Measurements from ENCODE around the gene CNOT4. TPM values are rescaled to one million over a fixed set of nuclear protein-coding genes. Genes with fewer than 3 reads are reported as not detected.

Gene CNOT4
- total and polyA plus RNA-seq, 2 donors: 11.7 to 36.1 TPM

GRCh38 chr7:135348493-135348892, 161.4 kb downstream of the CNOT4 start:
- Histone ChIP-seq H3K27ac (ENCODE audit: low read depth) (no peak overlapping the region), H3K4me1 (ENCODE audit: insufficient read depth) (no peaks in the 10 kb centered on the region), H3K36me3 (ENCODE audit: insufficient read depth) (no peaks in the 10 kb centered on the region), H3K4me3 (ENCODE audit: low read depth, low read length) (no peak overlapping the region)
- no peak for DNase-seq (ENCODE audit: extremely low spot score)

- H3K27ac ChIP-seq (ENCODE audit: low read depth): no peak overlapping the region
- 71% methylated on average over 2 of the region's 2 CpGs for WGBS
Observed at GRCh38 chr7:135343361-135343760, 166.5 kb downstream of the CNOT4 start.

GRCh38 chr7:135342887-135343286, 167.0 kb downstream of the CNOT4 start:
- H3K27ac ChIP-seq (ENCODE audit: low read depth): no peak overlapping the region
- no peak for DNase-seq (ENCODE audit: extremely low spot score)
- WGBS: 52% methylated on average over 10 of the region's 10 CpGs
- no peaks in the 10 kb centered on the region for H3K36me3 ChIP-seq (ENCODE audit: insufficient read depth)
- H3K4me1 ChIP-seq (ENCODE audit: insufficient read depth): no peaks in the 10 kb centered on the region
- no peak overlapping the region for H3K4me3 ChIP-seq (ENCODE audit: low read depth, low read length)

More at GRCh38 chr7:135343361-135343760, 166.5 kb downstream of the CNOT4 start:
- Histone ChIP-seq H3K4me1 (ENCODE audit: insufficient read depth) (no peaks in the 10 kb centered on the region), H3K4me3 (ENCODE audit: low read depth, low read length) (no peak overlapping the region), H3K36me3 (ENCODE audit: insufficient read depth) (no peaks in the 10 kb centered on the region)
- DNase-seq (ENCODE audit: extremely low spot score): no peak

- H3K4me3 ChIP-seq (ENCODE audit: low read depth, low read length): no peak overlapping the region
Observed at GRCh38 chr7:135341049-135341448, 168.9 kb downstream of the CNOT4 start.

GRCh38 chr7:135337977-135338550, 171.8 kb downstream of the CNOT4 start:
- H3K4me3 ChIP-seq (ENCODE audit: low read depth, low read length): no peak overlapping the region
- no peak overlapping the region for H3K27ac ChIP-seq (ENCODE audit: low read depth)
- no peaks in the 10 kb centered on the region for H3K4me1 ChIP-seq (ENCODE audit: insufficient read depth)
- DNase-seq (ENCODE audit: extremely low spot score): no peak
- 85% methylated on average over 5 of the region's 5 CpGs for WGBS
- H3K36me3 ChIP-seq (ENCODE audit: insufficient read depth): no peaks in the 10 kb centered on the region

More at GRCh38 chr7:135341049-135341448, 168.9 kb downstream of the CNOT4 start:
- DNase-seq (ENCODE audit: extremely low spot score): no peak
- no peak overlapping the region for H3K27ac ChIP-seq (ENCODE audit: low read depth)
- no peaks in the 10 kb centered on the region for H3K36me3 ChIP-seq (ENCODE audit: insufficient read depth)
- no peaks in the 10 kb centered on the region for H3K4me1 ChIP-seq (ENCODE audit: insufficient read depth)
- WGBS: 75% methylated on average over 5 of the region's 5 CpGs

- H3K36me3 ChIP-seq (ENCODE audit: insufficient read depth): no peaks in the 10 kb centered on the region
- H3K4me3 ChIP-seq (ENCODE audit: low read depth, low read length): no peak overlapping the region
- no peaks in the 10 kb centered on the region for H3K4me1 ChIP-seq (ENCODE audit: insufficient read depth)
- WGBS: 88% methylated on average over 5 of the region's 5 CpGs
- DNase-seq (ENCODE audit: extremely low spot score): no peak
- no peak overlapping the region for H3K27ac ChIP-seq (ENCODE audit: low read depth)
Observed at GRCh38 chr7:135337506-135337905, 172.4 kb downstream of the CNOT4 start.

- no peak overlapping the region for H3K27ac ChIP-seq (ENCODE audit: low read depth)
- H3K36me3 ChIP-seq (ENCODE audit: insufficient read depth): no peaks in the 10 kb centered on the region
- H3K4me1 ChIP-seq (ENCODE audit: insufficient read depth): no peaks in the 10 kb centered on the region
- WGBS: 11% methylated on average over 9 of the region's 9 CpGs
- DNase-seq (ENCODE audit: extremely low spot score): peak; percentile 36
- no peak overlapping the region for H3K4me3 ChIP-seq (ENCODE audit: low read depth, low read length)
Observed at GRCh38 chr7:135335628-135336139, 174.2 kb downstream of the CNOT4 start.

GRCh38 chr7:135334830-135335543, 174.9 kb downstream of the CNOT4 start:
- Histone ChIP-seq H3K36me3 (ENCODE audit: insufficient read depth) (no peaks in the 10 kb centered on the region), H3K27ac (ENCODE audit: low read depth) (no peak overlapping the region), H3K4me3 (ENCODE audit: low read depth, low read length) (no peak overlapping the region), H3K4me1 (ENCODE audit: insufficient read depth) (no peaks in the 10 kb centered on the region)
- no peak for DNase-seq (ENCODE audit: extremely low spot score)
- WGBS: 69% methylated on average over 10 of the region's 10 CpGs

GRCh38 chr7:135333946-135334345, 176.0 kb downstream of the CNOT4 start:
- no peak for DNase-seq (ENCODE audit: extremely low spot score)
- no peak overlapping the region for H3K4me3 ChIP-seq (ENCODE audit: low read depth, low read length)
- H3K27ac ChIP-seq (ENCODE audit: low read depth): no peak overlapping the region
- WGBS: 88% methylated on average over 1 of the region's 1 CpG
- no peaks in the 10 kb centered on the region for H3K36me3 ChIP-seq (ENCODE audit: insufficient read depth)
- H3K4me1 ChIP-seq (ENCODE audit: insufficient read depth): no peaks in the 10 kb centered on the region

- DNase-seq (ENCODE audit: extremely low spot score): no peak
Observed at GRCh38 chr7:135333200-135333599, 176.7 kb downstream of the CNOT4 start.

GRCh38 chr7:135330088-135330487, 179.8 kb downstream of the CNOT4 start:
- Histone ChIP-seq H3K4me3 (ENCODE audit: low read depth, low read length) (no peak overlapping the region), H3K36me3 (ENCODE audit: insufficient read depth) (no peaks in the 10 kb centered on the region), H3K27ac (ENCODE audit: low read depth) (no peak overlapping the region), H3K4me1 (ENCODE audit: insufficient read depth) (no peaks in the 10 kb centered on the region)
- no peak for DNase-seq (ENCODE audit: extremely low spot score)
- 94% methylated on average over 1 of the region's 1 CpG for WGBS

More at GRCh38 chr7:135333200-135333599, 176.7 kb downstream of the CNOT4 start:
- Histone ChIP-seq H3K4me3 (ENCODE audit: low read depth, low read length) (no peak overlapping the region), H3K27ac (ENCODE audit: low read depth) (no peak overlapping the region), H3K4me1 (ENCODE audit: insufficient read depth) (no peaks in the 10 kb centered on the region), H3K36me3 (ENCODE audit: insufficient read depth) (no peaks in the 10 kb centered on the region)
- WGBS: 58% methylated on average over 1 of the region's 1 CpG

GRCh38 chr7:135328526-135328925, 181.4 kb downstream of the CNOT4 start:
- DNase-seq (ENCODE audit: extremely low spot score): no peak
- Histone ChIP-seq H3K27ac (ENCODE audit: low read depth) (no peak overlapping the region), H3K36me3 (ENCODE audit: insufficient read depth) (no peaks in the 10 kb centered on the region), H3K4me1 (ENCODE audit: insufficient read depth) (no peaks in the 10 kb centered on the region), H3K4me3 (ENCODE audit: low read depth, low read length) (no peak overlapping the region)
- 89% methylated on average over 7 of the region's 7 CpGs for WGBS

GRCh38 chr7:135328053-135328452, 181.8 kb downstream of the CNOT4 start:
- H3K27ac ChIP-seq (ENCODE audit: low read depth): no peak overlapping the region
- 95% methylated on average over 3 of the region's 3 CpGs for WGBS
- DNase-seq (ENCODE audit: extremely low spot score): no peak
- no peak overlapping the region for H3K4me3 ChIP-seq (ENCODE audit: low read depth, low read length)
- no peaks in the 10 kb centered on the region for H3K4me1 ChIP-seq (ENCODE audit: insufficient read depth)
- H3K36me3 ChIP-seq (ENCODE audit: insufficient read depth): no peaks in the 10 kb centered on the region

GRCh38 chr7:135327458-135327857, 182.4 kb downstream of the CNOT4 start:
- H3K36me3 ChIP-seq (ENCODE audit: insufficient read depth): no peaks in the 10 kb centered on the region
- no peak overlapping the region for H3K27ac ChIP-seq (ENCODE audit: low read depth)
- WGBS: 86% methylated on average over 3 of the region's 3 CpGs
- no peak for DNase-seq (ENCODE audit: extremely low spot score)
- no peak overlapping the region for H3K4me3 ChIP-seq (ENCODE audit: low read depth, low read length)
- H3K4me1 ChIP-seq (ENCODE audit: insufficient read depth): no peaks in the 10 kb centered on the region

All from urinary bladder (tissue), 4 donors.